Activated T-cell treated with anti-CD3 and anti-CD28 coated beads, Interleukin-2, amount 50 U/mL, for 72 hours (primary cell): Measurements from ENCODE around the gene IFNLR1. TPM values are rescaled to one million over a fixed set of nuclear protein-coding genes. Genes with fewer than 3 reads are reported as not detected.

ENCODE experiments used
- ATAC-seq, 2 donors: fragments of 150-1000 bp; cut with Tn5 transposase; replicated peaks in 1 of 2; 2 replicates each; pipeline ENCODE4 v1.10.0; 2021; ENCODE audit warnings: moderate library complexity in 2 of 2, mild to moderate bottlenecking in 1 of 2
- DNase-seq, 2 donors: peaks; one replicate each; pipeline ENCODE4 v3.0.0; 2021 to 2022; ENCODE audit warnings: mixed read lengths in 1 of 2
- H3K27ac Mint-ChIP-seq: one replicate; pipeline ENCODE4 v1.8.0; 2022; ENCODE audit warnings: mild to moderate bottlenecking, moderate library complexity, mixed read lengths
- H3K27me3 Mint-ChIP-seq: one replicate; pipeline ENCODE4 v1.8.0; 2022; ENCODE audit warnings: low read depth, mixed read lengths
- H3K36me3 Mint-ChIP-seq, 2 donors: one replicate each; pipeline ENCODE4 v1.8.0; 2022; ENCODE audit warnings: mixed read lengths in 2 of 2, mild to moderate bottlenecking in 1 of 2; ENCODE audit not compliant: insufficient read depth in 2 of 2
- H3K4me1 Mint-ChIP-seq: one replicate; pipeline ENCODE4 v1.8.0; 2022; ENCODE audit warnings: low read depth, mixed read lengths
- H3K4me3 Mint-ChIP-seq, 2 donors: one replicate each; pipeline ENCODE4 v1.8.0; 2022; ENCODE audit warnings: mild to moderate bottlenecking in 2 of 2, mixed read lengths in 2 of 2, moderate library complexity in 2 of 2
- H3K9me3 Mint-ChIP-seq, 2 donors: one replicate each; pipeline ENCODE4 v1.8.0; 2022; ENCODE audit warnings: mixed read lengths in 2 of 2
- total RNA-seq, 2 donors: library from RNA; stranded (reverse); gene quantifications; one replicate each; pipeline ENCODE4 v1.2.3, GENCODE V29; 2022

The IFNLR1 gene
- total RNA-seq, 2 donors from 2014 or later = 11.8 to 19.2 TPM

DNA sequence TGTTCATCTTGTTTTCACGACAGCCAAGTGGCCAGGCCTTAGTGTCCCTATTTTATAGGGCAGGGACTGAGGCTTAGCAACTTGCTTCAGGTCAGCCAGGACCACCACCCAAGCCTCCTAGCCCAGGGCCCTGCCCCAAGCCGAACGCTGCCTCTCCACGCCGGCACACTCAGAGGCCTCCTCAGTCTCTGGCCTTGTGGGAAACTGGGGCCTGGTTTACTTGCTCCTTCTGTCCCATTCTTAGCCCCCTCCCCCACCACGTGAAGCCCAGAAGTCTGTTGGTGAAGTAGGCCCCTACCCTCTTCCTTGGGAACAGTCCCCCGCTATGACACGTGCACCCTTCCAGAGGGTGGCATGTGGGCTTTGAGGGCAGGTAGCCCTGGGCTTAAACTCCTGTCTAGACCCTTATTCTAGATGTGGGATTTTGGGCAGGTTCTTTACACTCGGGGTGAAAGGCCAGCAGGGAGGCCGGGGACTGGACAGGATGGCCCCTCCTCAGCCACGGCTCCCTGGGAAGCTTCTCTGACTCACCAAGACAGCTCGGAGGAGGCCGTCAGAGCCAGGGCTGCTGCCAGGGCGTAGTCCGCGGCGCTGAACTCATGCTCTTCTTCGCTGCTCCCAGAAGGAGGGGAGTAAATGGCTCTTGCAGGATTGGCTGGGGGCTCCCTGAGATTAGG lies 79.5 kb downstream of the IFNLR1 start:
- Mint-ChIP-seq H3K36me3 (no peaks in the 10 kb centered on the region), H3K4me1 (peaks cover 14% of the 10 kb centered on the region), H3K27ac (no peak overlapping the region), H3K27me3 (peaks cover 15% of the 10 kb centered on the region), H3K4me3 (no peak overlapping the region), H3K9me3 (no peaks in the 10 kb centered on the region)
- no peak for DNase-seq
- ATAC-seq = no peak

DNA sequence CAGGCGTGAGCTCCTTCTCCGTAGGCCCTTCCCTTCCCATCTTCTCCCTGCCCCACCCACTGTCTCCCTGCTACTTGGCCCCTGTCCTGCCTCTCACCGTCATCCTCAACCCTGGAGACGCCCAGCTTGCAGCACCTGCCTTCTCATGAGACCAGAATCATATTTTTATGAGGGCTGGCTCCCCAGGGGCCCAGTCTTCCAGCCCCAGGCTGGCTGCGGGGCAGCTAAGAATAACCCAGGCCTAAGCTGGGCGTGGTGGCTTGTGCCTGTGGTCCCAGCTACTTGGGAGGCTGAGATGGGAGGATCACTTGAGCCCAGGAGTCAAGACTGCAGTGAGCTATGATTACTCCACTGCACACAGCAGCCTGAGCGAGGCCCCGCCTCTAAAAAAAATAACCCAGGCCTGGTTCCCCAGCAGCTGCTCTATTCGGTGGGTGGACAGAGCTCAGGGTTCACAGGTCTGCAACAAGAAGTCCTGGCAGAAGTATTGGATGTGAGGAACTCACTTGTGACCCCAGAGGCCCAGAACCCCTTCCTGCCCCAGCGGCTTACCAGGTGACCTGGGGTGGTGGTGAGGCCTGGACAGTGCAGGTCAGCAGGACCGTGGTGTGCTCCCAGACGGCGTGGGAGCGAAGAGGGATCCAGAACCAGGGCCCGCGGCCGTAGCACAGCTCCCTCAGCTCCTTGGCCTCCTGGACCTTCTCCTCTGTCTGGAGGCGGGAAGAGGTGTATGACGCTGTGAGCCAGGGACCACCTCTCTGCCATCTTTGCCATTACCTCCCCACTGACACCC lies 81.5 kb downstream of the IFNLR1 start:
- no peak overlapping the region for H3K4me3 Mint-ChIP-seq

GRCh38 chr1:24104854-24105253 lies 82.2 kb downstream of the IFNLR1 start:
- DNase-seq = no peak
- Mint-ChIP-seq H3K36me3 (no peaks in the 10 kb centered on the region), H3K27ac (no peak overlapping the region)

More for the DNA sequence above, 81.5 kb downstream of the IFNLR1 start:
- Mint-ChIP-seq H3K36me3 (no peaks in the 10 kb centered on the region), H3K27me3 (no peaks in the 10 kb centered on the region), H3K9me3 (no peaks in the 10 kb centered on the region), H3K4me1 (peaks cover 7% of the 10 kb centered on the region), H3K27ac (no peak overlapping the region)
- ATAC-seq (no peak), DNase-seq (no peak)

More at GRCh38 chr1:24104854-24105253, 82.2 kb downstream of the IFNLR1 start:
- Mint-ChIP-seq H3K4me3 (no peak overlapping the region), H3K27me3 (no peaks in the 10 kb centered on the region), H3K9me3 (no peaks in the 10 kb centered on the region), H3K4me1 (peaks cover 7% of the 10 kb centered on the region)
- ATAC-seq = no peak

Other genes with a start within 250 kb of the IFNLR1 start
- 100 to 1,000 TPM; 187 to 196 TPM for gene PNRC2, start 227.5 kb downstream of the IFNLR1 start, total RNA-seq
- gene SRSF10, start 207.0 kb downstream of the IFNLR1 start, total RNA-seq = 100 to 1,000 TPM; 217 to 264 TPM
- not detected for gene MYOM3, start 75.2 kb downstream of the IFNLR1 start, total RNA-seq
- gene IL22RA1, start 44.1 kb downstream of the IFNLR1 start, total RNA-seq = not detected
- gene GRHL3, start 132.1 kb upstream of the IFNLR1 start, total RNA-seq = 1 to 10 TPM in 1 of 2 donors, under 1 TPM in 1; 0.28 to 2.0 TPM
- gene STPG1, start 226.5 kb upstream of the IFNLR1 start, total RNA-seq = 10 to 100 TPM; 13.0 to 17.8 TPM
- gene NIPAL3, start 228.5 kb upstream of the IFNLR1 start, total RNA-seq = 10 to 100 TPM; 54.1 to 68.7 TPM